Liver (tissue), 3 donors: ENCODE results near the gene UBA1.

Experiments used
- GABPA ChIP-seq, 2 donors: IDR thresholded peaks in 1 of 2; conservative IDR thresholded peaks in 1 of 2; 2 replicates each; pipeline ENCODE4 v1.6.1; 2016; ENCODE audit warnings: antibody characterized with exemption in 2 of 2, mild to moderate bottlenecking in 1 of 2, moderate library complexity in 1 of 2
- HNF4G ChIP-seq: IDR thresholded peaks from 2 replicates; pipeline ENCODE4 v1.6.1; 2016; ENCODE audit warnings: antibody characterized with exemption
- JUND ChIP-seq, 2 donors: IDR thresholded peaks; 2 replicates each; pipeline ENCODE4 v1.6.1; 2016; ENCODE audit warnings: antibody characterized with exemption in 2 of 2
- TAF1 ChIP-seq: conservative IDR thresholded peaks from 2 replicates; pipeline ENCODE4 v1.6.1; 2016; ENCODE audit warnings: antibody characterized with exemption, mild to moderate bottlenecking
- YY1 ChIP-seq: IDR thresholded peaks from 2 replicates; pipeline ENCODE4 v1.6.1; 2016; ENCODE audit warnings: antibody characterized with exemption, mild to moderate bottlenecking
- TF ChIP-seq, protein P1 (sequence below): fragments of 150-350 bp; IDR thresholded peaks from 2 replicates; pipeline ENCODE4 v1.5.1; 2017; ENCODE audit warnings: improper control_type of control experiment, low read depth, low read length; ENCODE audit not compliant: missing input control
- TF ChIP-seq, protein P2 (sequence below): IDR thresholded peaks from 2 replicates; pipeline ENCODE4 v1.6.1; 2016; ENCODE audit warnings: antibody characterized with exemption
- donor health status: healthy.
- donor health status: healthy.

DNA sequence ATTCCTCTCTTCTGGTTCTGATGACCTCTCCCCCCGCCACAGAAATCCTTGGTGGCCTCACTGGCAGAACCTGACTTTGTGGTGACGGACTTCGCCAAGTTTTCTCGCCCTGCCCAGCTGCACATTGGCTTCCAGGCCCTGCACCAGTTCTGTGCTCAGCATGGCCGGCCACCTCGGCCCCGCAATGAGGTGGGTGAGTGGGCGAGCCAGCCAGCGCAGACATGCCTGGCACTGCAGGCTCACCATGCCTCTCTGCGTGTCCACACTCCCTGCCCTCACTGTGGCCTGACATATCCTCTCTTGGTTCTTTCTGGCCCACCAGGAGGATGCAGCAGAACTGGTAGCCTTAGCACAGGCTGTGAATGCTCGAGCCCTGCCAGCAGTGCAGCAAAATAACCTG, 8.7 kb downstream of the UBA1 start:
- TF ChIP-seq TAF1 (no peak), YY1 (no peak), GABPA (IDR thresholded peaks at IDR 0.05 in 1 of 2, conservative IDR thresholded peaks at IDR 0.05 in 1 of 2) (no peak), HNF4G (no peak), JUND (IDR thresholded peaks at IDR 0.05) (no peak)
- TF ChIP-seq, protein P1, sequence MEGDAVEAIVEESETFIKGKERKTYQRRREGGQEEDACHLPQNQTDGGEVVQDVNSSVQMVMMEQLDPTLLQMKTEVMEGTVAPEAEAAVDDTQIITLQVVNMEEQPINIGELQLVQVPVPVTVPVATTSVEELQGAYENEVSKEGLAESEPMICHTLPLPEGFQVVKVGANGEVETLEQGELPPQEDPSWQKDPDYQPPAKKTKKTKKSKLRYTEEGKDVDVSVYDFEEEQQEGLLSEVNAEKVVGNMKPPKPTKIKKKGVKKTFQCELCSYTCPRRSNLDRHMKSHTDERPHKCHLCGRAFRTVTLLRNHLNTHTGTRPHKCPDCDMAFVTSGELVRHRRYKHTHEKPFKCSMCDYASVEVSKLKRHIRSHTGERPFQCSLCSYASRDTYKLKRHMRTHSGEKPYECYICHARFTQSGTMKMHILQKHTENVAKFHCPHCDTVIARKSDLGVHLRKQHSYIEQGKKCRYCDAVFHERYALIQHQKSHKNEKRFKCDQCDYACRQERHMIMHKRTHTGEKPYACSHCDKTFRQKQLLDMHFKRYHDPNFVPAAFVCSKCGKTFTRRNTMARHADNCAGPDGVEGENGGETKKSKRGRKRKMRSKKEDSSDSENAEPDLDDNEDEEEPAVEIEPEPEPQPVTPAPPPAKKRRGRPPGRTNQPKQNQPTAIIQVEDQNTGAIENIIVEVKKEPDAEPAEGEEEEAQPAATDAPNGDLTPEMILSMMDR: no peak
- TF ChIP-seq, protein P2, sequence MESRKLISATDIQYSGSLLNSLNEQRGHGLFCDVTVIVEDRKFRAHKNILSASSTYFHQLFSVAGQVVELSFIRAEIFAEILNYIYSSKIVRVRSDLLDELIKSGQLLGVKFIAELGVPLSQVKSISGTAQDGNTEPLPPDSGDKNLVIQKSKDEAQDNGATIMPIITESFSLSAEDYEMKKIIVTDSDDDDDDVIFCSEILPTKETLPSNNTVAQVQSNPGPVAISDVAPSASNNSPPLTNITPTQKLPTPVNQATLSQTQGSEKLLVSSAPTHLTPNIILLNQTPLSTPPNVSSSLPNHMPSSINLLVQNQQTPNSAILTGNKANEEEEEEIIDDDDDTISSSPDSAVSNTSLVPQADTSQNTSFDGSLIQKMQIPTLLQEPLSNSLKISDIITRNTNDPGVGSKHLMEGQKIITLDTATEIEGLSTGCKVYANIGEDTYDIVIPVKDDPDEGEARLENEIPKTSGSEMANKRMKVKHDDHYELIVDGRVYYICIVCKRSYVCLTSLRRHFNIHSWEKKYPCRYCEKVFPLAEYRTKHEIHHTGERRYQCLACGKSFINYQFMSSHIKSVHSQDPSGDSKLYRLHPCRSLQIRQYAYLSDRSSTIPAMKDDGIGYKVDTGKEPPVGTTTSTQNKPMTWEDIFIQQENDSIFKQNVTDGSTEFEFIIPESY: no peak
